Superior temporal gyrus (tissue), 1 donor: ENCODE results near the gene B3GALT6.

Experiments
- DNase-seq: peaks from one replicate; pipeline ENCODE4 v3.0.0-alpha.2; 2016; ENCODE audit errors: extremely low spot score

Gene B3GALT6

GRCh38 chr1:1231400-1232207 lies 433 bp upstream of the B3GALT6 start, which contains the start of gene SDF4:
Gene SDF4, minus strand, starts transcription at chr1:1232001. Its CDS starts 3,229 bp downstream, at chr1:1228772.
- peak; percentile 95 for DNase-seq

DNA sequence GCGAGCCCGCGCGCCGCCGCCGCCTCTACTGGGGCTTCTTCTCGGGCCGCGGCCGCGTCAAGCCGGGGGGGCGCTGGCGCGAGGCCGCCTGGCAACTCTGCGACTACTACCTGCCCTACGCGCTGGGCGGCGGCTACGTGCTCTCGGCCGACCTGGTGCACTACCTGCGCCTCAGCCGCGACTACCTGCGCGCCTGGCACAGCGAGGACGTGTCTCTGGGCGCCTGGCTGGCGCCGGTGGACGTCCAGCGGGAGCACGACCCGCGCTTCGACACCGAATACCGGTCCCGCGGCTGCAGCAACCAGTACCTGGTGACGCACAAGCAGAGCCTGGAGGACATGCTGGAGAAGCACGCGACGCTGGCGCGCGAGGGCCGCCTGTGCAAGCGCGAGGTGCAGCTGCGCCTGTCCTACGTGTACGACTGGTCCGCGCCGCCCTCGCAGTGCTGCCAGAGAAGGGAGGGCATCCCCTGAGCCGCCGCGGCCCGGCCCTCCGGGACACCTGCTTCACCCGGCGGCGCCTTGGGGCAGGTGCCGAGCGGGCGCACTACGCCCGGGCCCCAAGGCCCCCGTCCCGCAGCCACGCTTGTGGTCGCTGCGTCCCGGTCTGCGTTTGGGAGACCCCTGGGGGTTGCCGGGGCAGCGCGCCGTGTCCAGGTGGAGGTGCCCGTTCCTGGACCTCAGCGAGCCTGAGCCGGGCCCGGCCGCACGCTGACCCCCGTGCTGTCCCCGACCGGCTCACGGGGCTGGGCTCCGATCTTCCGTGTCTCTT lies 944 bp downstream of the B3GALT6 start:
- no peak for DNase-seq

DNA sequence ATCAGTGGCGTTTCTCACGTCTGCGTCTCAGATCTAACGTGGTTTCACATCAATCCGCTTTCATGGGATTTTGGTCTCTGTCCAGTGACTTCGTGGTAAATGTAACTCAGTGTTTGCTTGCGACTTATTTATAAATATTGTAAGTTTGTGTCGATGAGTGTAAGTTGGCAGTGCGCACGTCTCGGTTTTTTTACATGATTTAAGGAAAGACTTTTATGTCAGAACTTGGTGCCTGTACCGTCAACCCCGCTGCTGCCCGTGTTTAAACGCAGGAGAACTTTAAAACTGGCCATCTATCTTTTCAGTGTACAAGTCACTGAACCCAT lies 1.5 kb downstream of the B3GALT6 start:
- DNase-seq = no peak

- no peak for DNase-seq
Measured at GRCh38 chr1:1234180-1234808, 2.3 kb downstream of the B3GALT6 start.

GRCh38 chr1:1235016-1235744 lies 3.1 kb downstream of the B3GALT6 start:
- DNase-seq = no peak

GRCh38 chr1:1236176-1236763 lies 4.2 kb downstream of the B3GALT6 start:
- DNase-seq = no peak

GRCh38 chr1:1236945-1237873 lies 5.2 kb downstream of the B3GALT6 start:
- DNase-seq = no peak

- DNase-seq = no peak
Measured at GRCh38 chr1:1237874-1238701, 6.1 kb downstream of the B3GALT6 start.

DNA sequence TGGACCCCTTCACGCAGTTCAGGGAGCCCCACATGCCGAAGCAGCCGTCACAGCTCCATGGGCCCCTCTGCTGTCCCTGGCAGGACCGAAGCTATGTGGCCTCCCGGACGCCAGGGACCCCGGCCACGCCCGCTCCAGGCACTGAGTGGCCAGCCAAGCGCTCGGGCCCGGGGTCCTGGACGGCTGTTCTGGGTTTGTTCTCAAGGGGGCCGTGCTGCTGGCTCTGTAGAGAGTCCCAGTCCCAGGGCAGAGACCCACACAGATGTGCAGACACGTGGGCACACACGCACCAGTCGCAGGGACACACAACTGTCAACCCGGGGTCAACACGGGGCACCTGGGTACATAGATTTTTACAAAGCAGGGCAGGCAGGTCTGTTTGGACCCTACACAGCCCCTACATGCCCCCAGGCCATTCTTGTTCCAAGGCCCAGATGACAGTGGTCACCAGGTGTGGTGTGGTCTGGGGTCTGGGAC lies 6.7 kb downstream of the B3GALT6 start:
- no peak for DNase-seq

GRCh38 chr1:1239227-1239613 lies 7.2 kb downstream of the B3GALT6 start:
- DNase-seq = no peak

GRCh38 chr1:1239614-1240347 lies 7.7 kb downstream of the B3GALT6 start:
- DNase-seq = no peak

GRCh38 chr1:1240348-1240732 lies 8.3 kb downstream of the B3GALT6 start:
- DNase-seq = no peak

DNA sequence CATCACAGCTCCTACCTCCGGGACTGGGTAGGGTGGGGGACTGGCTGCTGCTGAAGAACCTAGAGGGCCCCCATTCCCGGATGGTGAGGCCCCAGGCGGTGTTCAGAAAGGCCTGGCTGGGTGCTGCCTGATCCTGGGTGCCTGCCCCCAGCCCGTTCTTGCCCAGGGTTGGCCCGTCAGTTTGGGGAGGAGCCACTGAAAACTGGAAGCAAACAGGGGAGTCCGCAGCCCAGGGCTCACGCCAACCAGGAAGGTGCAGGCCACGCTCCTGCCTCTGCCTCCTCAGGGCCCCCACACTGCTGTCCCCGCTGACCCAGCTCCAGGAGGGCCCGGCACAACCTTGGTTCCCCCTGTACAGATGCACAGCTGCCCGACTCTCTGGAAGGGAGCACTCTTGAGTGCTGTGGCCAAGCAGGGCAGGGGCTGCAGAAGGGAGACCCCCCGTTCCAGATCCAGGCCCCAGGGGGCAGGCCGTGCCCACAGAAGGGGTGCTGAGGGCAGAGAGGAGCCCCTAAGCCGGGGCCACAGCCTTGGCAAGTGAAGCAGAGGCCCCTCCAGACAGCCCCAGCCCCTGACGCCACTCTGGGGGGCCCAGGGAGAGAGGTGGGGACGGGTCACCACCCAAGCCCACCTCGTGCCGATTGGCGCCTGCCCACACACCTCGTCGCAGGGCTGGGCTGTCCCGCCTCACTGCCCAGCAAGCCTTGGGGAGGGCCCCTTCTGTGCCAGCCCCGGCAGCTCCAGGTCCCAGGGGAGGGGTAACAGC lies 9.0 kb downstream of the B3GALT6 start:
- DNase-seq = no peak

GRCh38 chr1:1241588-1242219 lies 9.7 kb downstream of the B3GALT6 start:
- DNase-seq = no peak

- DNase-seq = no peak
Measured at GRCh38 chr1:1242461-1243265, 10.6 kb downstream of the B3GALT6 start.

- no peak for DNase-seq
Measured at GRCh38 chr1:1243266-1243660, 11.2 kb downstream of the B3GALT6 start.

DNA sequence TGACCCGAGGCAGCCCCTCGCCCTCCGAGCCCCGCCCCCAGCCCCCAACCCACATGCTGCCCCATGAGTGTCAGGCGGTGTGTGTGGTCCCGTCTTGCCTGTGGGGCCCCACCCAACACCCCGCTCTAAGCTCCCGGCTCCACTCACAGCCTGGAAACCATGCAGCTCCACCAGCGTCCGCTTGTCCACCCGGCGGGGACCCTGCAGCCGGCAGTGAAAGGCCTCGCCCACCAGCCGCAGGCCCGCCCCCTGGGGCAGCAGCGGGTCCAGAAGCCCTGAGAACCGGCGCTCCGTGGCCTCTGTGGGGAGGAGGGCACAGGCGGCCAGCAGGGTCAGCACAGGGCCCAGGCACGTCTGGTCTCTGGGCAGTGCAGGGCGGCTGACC lies 11.8 kb downstream of the B3GALT6 start:
- DNase-seq = no peak
